Coronary artery (tissue), 2 donors: ENCODE data around the gene ALDOB.

ENCODE experiments used
- DNase-seq: peaks from one replicate; pipeline ENCODE4 v3.0.0-alpha.2; 2017; ENCODE audit warnings: low spot score
- H3K27ac ChIP-seq, 2 donors: fragments of 200-600 bp; sonication (generic); one replicate each; pipeline ENCODE4 v1.5.1; 2016 to 2019
- H3K4me3 ChIP-seq: fragments of 200-600 bp; sonication (generic); 2 replicates; pipeline ENCODE4 v1.5.1; 2016; ENCODE audit warnings: mild to moderate bottlenecking, moderate library complexity
- TF ChIP-seq, protein P1 (sequence below): fragments of 200-600 bp; sonication (generic); IDR thresholded peaks from one replicate; pipeline ENCODE4 v1.5.1; 2019; ENCODE audit warnings: antibody characterized with exemption

Gene ALDOB

DNA sequence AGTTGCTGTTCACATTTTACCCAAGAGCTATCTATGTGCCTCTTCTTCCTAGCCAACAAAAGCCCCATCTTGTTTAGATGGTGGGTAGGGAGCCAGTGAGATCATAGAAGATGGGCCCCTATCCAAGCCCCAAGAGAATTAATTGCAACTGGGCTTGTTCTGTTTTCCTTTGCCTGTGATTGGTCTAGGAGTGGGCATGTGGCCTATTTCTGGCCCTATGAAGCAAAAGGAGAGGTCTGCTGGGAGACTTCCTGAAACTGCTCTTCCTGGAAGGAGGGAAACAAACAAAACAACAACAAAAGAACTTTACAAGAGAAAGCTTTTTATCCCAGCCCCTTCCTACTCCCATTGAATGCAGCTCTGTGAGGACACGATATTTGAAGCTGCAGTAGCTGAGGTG lies 32.5 kb upstream of the ALDOB start:
- no peak for DNase-seq
- H3K27ac ChIP-seq: no peak overlapping the region
- H3K4me3 ChIP-seq: no peak overlapping the region
- TF ChIP-seq, protein P1, sequence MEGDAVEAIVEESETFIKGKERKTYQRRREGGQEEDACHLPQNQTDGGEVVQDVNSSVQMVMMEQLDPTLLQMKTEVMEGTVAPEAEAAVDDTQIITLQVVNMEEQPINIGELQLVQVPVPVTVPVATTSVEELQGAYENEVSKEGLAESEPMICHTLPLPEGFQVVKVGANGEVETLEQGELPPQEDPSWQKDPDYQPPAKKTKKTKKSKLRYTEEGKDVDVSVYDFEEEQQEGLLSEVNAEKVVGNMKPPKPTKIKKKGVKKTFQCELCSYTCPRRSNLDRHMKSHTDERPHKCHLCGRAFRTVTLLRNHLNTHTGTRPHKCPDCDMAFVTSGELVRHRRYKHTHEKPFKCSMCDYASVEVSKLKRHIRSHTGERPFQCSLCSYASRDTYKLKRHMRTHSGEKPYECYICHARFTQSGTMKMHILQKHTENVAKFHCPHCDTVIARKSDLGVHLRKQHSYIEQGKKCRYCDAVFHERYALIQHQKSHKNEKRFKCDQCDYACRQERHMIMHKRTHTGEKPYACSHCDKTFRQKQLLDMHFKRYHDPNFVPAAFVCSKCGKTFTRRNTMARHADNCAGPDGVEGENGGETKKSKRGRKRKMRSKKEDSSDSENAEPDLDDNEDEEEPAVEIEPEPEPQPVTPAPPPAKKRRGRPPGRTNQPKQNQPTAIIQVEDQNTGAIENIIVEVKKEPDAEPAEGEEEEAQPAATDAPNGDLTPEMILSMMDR: no peak

DNA sequence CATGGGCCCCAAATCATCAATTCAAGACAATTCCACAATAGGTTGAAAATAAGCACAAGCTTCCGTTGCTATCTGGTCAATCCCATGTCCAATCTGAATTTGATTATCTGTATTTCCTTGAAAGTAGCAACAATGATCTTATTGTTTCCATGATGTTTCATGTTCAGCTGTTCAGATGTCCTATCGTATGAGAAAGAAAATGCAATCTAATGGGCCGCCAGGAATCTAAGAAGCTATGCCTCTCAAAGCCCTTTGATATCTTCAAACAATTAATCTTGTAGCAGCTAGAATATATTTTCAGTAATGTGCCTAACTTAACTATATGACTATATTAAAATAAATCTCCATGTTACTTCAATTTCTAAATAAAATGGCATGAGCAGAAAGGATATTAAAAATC lies 32.1 kb upstream of the ALDOB start:
- TF ChIP-seq, protein P1: no peak
- Histone ChIP-seq H3K4me3 (no peak overlapping the region), H3K27ac (no peak overlapping the region)
- DNase-seq: no peak

DNA sequence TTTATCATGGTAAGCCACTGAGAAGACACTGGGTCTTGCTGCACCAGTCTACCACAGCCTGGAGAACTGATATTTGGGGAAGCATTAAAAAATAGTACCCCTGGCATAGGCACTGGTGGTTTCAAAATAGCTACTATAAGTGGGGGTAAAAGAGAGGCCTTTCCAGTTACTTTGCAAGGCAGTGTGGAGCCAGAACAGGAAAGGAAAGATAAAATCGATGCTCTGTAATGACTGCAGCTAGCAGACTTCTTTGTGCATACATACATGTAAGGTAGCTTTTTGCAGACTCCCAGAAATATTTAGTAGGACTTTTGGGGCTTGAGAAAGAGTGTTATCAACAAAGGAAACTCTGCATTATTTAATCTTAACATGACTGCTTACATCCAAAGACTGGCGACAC lies 31.3 kb upstream of the ALDOB start:
- no peak for DNase-seq
- TF ChIP-seq, protein P1: no peak
- Histone ChIP-seq H3K4me3 (no peak overlapping the region), H3K27ac (no peak overlapping the region)

DNA sequence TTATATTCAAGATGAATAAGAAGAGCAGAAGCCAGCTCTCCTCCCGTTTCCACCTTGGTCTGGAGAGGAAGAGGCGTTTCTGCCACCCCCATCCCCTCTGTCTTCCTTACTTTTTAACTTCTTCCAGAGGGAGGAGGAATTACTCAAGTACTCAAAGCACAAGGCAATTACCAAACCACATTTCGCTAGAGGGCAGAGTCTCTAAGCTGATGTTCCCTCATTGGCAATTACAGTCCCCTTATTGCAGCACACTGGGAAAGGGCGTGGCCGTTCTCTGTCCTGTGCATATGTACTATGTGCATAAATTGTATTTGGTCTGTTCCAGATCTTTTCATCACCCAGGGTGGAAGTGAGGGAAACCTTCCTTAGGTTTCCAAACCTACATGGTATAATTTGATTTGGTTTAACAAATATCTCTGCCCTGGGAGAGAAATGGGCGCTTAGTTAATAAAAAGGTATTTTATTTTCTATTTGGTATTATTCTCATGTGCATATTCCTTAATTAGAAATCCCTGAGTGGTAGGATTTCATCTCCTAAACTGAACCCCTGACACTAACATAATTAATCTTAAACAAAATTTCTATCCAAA lies 29.8 kb upstream of the ALDOB start:
- Histone ChIP-seq H3K27ac (no peak overlapping the region), H3K4me3 (no peak overlapping the region)
- no peak for DNase-seq
- TF ChIP-seq, protein P1: no peak

DNA sequence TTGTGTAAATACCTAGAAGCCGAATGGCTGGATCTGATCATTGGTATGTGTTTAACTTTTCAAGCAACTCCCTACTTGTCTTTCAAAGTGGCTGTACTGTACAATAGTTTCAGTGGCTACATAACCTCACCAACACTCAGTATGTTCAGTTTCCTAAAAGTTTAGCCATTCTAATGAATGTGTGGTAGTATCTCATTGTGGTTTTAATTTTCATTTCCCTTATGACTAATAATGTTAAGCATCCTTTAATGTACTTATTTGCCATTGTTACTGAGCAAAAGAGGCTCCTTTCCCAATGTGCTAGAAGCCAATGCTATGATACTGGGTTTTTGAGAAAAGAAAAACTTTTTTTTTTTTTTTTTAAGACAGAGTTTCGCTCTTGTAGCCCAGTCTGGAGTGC lies 27.8 kb upstream of the ALDOB start:
- Histone ChIP-seq H3K27ac (no peak overlapping the region), H3K4me3 (no peak overlapping the region)
- TF ChIP-seq, protein P1: no peak
- DNase-seq: no peak

DNA sequence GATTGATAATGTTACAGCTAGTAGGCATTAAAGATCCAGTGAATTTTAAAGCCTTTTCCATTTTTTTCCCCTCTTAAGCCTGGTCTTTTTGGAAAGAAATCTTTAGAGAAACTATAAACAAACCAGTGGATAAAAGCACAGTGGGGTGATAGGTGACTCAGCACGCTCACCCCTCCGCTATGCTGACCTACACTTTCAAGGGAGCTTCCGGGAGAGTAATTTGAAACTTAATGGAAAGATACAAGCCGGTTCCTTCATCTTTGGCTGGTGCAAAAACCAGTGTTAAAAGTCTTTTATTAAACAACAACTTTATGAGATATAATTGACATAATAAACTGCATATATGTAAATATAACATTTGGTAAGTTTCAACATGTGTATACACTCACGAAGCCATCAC lies 27.0 kb upstream of the ALDOB start:
- TF ChIP-seq, protein P1: no peak
- no peak overlapping the region for H3K4me3 ChIP-seq
- no peak for DNase-seq
- H3K27ac ChIP-seq: no peak overlapping the region

DNA sequence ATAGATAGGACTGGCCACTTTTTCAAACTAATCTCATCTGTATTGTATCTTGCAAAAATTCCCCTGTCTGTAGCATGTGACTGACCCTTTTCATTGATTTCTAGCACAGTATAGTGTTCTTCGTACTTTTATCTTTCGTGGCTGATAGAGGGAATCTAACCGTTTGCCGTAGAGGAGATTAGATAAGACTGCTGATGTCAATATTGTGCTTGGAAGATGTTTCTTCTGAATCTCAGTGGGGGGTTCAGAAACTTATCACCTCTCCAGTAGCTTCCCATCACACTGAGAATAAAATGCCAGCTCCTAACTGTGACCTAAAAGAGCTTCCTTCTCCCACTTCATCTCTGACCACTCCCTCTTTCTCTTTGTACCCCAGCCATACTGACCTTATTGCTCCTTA lies 25.4 kb upstream of the ALDOB start:
- Histone ChIP-seq H3K27ac (no peak overlapping the region), H3K4me3 (no peak overlapping the region)
- TF ChIP-seq, protein P1: no peak
- DNase-seq: no peak
